Measurements from ENCODE around the gene EFNA2.

The EFNA2 gene

DNA sequence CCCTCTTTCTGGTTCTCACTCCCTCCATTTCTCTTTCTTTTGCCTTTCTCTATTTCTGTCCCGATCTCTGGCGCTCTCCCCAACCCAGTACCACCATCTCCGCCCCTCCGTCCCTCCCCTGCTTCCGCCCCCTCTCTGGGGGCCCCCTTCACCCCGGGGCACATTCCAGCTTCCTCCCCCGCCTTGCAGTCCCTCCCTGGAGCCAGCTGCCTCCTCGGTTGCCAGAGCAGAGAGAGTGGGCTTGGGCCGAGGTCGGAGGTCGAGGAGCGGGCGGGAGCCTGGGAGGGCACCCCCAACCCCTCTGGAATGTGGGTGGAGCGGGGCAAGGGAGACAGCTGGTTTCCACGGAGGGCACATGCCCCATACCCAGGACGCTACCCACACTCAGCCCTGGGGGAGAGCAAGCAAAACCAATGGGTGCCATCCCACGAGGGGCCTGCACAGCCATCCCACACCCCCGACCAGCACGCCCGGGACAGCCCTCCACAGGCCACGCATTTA, 23.0 kb upstream of the EFNA2 start:
- H3K4me3 ChIP-seq (ENCODE audit: low read depth, low read length): peak overlapping the region; percentile 72
- DNase-seq (ENCODE audit: low read depth): no peak
- TF ChIP-seq, protein P1, sequence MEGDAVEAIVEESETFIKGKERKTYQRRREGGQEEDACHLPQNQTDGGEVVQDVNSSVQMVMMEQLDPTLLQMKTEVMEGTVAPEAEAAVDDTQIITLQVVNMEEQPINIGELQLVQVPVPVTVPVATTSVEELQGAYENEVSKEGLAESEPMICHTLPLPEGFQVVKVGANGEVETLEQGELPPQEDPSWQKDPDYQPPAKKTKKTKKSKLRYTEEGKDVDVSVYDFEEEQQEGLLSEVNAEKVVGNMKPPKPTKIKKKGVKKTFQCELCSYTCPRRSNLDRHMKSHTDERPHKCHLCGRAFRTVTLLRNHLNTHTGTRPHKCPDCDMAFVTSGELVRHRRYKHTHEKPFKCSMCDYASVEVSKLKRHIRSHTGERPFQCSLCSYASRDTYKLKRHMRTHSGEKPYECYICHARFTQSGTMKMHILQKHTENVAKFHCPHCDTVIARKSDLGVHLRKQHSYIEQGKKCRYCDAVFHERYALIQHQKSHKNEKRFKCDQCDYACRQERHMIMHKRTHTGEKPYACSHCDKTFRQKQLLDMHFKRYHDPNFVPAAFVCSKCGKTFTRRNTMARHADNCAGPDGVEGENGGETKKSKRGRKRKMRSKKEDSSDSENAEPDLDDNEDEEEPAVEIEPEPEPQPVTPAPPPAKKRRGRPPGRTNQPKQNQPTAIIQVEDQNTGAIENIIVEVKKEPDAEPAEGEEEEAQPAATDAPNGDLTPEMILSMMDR (IDR thresholded peaks at IDR 0.05; ENCODE audit: low read depth, low read length, missing control alignments): no peak

DNA sequence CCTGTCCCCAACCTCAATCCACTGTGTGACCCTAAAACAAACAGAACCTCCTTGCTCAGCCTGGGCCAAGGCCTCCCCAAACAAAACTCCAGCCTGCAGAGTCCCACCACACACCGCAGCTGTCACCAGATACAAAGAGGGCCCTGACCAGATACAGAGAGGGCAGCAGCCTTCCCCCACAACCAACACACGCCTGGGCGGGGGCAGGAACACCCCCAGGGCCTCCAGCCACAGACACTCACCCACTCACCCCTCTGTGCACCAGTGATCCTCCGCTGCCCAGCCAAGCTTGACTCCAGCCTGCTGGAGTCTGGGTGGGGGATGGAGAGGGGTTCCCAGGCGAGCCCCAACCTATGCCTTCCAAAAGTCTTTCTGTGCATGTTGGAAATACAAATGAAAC, 22.5 kb upstream of the EFNA2 start:
- DNase-seq (ENCODE audit: low read depth): no peak
- TF ChIP-seq, protein P1 (IDR thresholded peaks at IDR 0.05; ENCODE audit: low read depth, low read length, missing control alignments): no peak
- peak overlapping the region; percentile 72 for H3K4me3 ChIP-seq (ENCODE audit: low read depth, low read length)

DNA sequence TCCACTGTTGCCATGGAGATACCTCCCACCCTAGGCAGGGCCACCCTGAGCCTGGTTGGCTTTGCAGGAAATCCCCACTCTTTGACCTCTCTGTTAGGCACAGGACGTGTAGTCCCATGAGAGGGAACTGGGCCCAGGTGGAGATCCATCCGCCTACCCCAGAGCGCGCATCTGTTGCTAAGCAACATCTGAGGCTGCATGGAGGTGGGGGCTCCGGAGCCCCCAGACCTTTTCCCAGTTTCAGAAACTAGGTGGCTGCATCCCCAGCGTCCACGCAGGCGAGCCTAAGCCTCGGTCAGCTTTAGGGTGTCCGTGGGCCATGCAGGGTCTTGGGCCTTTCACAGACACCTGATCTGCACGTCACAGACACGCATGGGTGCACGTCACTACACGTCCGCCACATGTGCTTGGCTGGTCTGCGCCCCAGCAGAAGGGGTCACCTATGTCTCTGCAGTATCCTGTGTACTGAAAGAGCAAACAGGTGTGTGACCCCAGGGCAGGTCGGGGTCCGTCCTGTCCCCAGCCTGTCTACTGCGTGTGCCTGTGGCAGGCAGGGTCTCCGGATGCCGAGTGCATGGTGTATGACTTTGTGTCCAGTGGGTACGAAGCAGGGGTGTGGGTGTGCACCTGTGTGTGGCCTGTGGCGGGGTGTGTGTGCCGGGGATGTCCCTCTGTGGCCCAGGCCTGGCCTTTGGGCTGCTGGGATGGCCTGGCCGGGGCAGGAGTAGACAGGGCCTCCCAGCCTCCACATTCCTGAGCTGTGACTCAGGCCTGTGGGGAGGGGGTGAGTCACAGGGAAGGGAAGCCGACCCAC, 20.7 kb upstream of the EFNA2 start:
- H3K4me3 ChIP-seq (ENCODE audit: low read depth, low read length): no peak overlapping the region
- DNase-seq (ENCODE audit: low read depth): no peak
- TF ChIP-seq, protein P1 (IDR thresholded peaks at IDR 0.05; ENCODE audit: low read depth, low read length, missing control alignments): no peak

DNA sequence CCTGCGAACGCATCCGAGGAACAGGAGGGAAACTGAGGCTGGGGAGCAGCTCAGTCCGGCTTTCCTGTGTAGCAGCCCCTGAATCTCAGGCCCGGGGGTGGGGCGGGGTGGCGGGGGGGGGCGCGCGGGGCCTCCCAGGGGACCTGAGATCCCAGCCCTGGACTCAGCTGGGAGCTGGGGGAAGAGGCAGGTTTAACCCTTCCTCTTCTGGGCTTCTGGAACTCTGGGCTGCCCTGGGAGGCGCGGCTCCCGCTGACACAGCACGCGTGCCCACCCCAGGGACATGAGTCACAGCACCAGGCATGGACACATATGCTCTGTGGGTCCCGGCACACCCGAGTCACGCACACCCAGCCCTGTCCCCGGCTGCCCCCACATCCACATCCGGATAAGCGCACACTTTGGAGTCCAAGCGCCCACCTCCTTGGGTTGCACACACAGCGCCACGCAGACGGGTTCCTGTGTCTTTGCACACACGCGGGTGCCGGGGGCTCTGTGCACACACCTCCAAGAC, 20.0 kb upstream of the EFNA2 start:
- TF ChIP-seq, protein P1 (IDR thresholded peaks at IDR 0.05; ENCODE audit: low read depth, low read length, missing control alignments): no peak
- no peak for DNase-seq (ENCODE audit: low read depth)

DNA sequence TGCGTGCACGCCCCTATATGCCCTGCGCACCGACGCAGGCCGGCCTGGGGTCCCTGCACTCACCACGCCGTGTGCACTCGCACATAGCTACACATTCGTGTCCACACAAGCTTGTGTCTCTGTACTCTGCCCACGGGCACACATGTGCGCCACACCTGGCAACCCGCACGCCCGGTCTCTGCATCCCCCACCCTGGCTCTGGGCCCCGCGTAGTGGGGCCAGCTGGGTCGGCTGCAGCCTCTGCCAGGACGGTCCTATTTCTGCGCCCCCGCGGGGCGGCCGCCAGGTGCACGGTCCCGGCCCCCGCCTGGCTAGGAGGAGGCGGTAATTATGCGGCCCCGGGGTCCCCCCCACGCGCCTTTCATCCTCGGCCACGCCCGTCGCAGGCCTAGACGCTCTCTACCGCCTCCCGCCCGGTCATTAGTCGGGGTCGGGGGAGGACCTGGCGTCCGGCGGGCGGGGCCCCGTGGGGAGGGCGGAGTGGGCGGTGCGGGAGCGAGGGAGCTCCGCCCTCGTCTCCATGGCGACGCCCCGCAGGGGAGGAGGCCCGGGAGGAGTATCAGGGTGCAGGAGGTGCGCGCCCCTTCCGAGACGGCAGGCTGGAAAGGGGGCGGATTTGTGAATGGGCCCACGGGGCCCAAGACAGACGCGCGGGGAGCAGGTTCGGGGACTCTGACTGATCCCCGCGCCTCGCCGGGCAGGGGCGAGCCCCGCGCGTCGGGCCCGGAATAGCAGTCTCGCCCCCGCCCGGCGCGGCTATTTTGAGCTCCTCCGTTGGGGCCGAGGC, 19.4 kb upstream of the EFNA2 start:
- peak overlapping the region; percentile 51 for H3K4me3 ChIP-seq (ENCODE audit: low read depth, low read length)
- TF ChIP-seq, protein P1 (IDR thresholded peaks at IDR 0.05; ENCODE audit: low read depth, low read length, missing control alignments): no peak
- no peak for DNase-seq (ENCODE audit: low read depth)

More for the DNA sequence above, 20.0 kb upstream of the EFNA2 start:
- H3K4me3 ChIP-seq (ENCODE audit: low read depth, low read length): peak overlapping the region; percentile 51

DNA sequence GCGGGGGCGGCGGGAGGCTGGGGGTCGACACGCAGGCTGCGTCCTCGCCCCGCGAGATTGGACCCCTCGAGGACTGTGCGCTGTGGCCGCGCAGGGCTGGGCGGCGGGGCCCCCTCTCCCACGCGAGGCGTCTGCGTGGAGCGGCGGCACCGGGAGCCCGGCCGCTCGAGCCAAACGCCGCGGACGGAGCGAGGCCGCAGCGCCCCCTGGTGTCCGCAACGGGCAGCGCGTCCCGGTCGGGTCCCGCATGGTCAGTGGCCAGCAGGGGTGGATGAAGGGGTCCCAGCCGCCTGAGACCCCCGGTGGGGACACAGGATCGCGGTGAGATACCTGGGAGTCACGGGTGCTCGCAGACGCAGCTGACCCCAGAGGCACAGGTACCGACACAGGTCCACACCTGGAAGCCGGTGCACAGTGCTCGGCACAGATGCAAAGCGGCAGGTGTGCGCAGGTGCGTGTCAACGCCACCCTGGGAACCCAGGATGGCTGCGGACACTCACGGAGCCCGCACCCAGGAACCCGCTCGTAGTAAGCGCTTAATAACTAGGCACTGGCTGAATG, 18.7 kb upstream of the EFNA2 start:
- DNase-seq (ENCODE audit: low read depth): no peak
- TF ChIP-seq, protein P1 (IDR thresholded peaks at IDR 0.05; ENCODE audit: low read depth, low read length, missing control alignments): peak; percentile 85
- peak overlapping the region; percentile 51 for H3K4me3 ChIP-seq (ENCODE audit: low read depth, low read length)
